Measurements from ENCODE around the gene MOB2. TPM values are rescaled to one million over a fixed set of nuclear protein-coding genes. Genes with fewer than 3 reads are reported as not detected.
A peak's percentile ranks its signal among the peaks of the same experiment; 100 is the strongest.

Gene MOB2, protein sequence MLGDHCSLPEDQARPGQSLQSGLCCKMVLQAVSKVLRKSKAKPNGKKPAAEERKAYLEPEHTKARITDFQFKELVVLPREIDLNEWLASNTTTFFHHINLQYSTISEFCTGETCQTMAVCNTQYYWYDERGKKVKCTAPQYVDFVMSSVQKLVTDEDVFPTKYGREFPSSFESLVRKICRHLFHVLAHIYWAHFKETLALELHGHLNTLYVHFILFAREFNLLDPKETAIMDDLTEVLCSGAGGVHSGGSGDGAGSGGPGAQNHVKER
- 100 to 1,000 TPM in 1 of 4 donors, 10 to 100 TPM in 3; 63.8 to 104 (median 95.8) TPM for total RNA-seq

DNA sequence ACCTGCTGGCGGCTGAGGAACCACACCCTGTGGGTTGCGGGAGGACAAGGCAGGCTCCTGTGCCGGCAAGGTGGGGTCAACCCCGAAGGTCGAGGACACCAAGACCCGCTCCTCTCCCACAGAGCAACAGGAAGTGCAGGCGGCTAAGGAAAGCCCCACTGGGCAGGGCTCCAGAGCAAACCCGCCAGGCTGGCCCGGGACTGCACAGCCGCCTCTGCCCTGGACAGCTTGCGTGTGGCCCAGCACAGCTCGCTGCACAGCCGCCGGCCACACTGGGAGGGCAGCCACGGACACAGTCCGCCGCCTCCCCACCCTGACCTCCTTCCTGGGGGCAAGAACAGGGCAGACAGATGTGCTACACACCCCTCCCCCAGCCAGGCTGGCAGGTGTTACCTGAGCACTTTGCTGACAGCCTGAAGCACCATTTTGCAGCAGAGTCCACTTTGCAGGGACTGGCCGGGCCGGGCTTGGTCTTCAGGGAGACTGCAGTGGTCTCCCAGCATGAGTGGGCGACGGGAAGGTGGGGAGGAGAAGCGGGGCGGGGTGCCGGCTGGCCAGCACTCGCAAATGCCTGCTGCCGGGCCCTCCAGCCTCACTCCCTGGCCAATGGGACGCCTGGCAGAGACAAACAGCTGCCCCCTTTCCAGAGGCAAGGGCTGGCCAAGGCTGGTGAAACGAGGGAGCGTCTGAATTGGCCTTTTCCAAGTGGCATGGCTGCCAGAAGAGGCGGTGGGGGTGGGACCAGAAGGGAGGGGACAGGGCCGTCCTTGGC is at the start of gene MOB2:
Gene MOB2 (minus strand): TSS at position 726 of the 772 bp plus-strand sequence. CDS start 223 bp downstream, at position 503.
- TF ChIP-seq, protein P1, sequence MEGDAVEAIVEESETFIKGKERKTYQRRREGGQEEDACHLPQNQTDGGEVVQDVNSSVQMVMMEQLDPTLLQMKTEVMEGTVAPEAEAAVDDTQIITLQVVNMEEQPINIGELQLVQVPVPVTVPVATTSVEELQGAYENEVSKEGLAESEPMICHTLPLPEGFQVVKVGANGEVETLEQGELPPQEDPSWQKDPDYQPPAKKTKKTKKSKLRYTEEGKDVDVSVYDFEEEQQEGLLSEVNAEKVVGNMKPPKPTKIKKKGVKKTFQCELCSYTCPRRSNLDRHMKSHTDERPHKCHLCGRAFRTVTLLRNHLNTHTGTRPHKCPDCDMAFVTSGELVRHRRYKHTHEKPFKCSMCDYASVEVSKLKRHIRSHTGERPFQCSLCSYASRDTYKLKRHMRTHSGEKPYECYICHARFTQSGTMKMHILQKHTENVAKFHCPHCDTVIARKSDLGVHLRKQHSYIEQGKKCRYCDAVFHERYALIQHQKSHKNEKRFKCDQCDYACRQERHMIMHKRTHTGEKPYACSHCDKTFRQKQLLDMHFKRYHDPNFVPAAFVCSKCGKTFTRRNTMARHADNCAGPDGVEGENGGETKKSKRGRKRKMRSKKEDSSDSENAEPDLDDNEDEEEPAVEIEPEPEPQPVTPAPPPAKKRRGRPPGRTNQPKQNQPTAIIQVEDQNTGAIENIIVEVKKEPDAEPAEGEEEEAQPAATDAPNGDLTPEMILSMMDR (IDR thresholded peaks at IDR 0.05) = no peak
- no peak for TF ChIP-seq POLR2A (IDR thresholded peaks at IDR 0.05)
- no peak for TF ChIP-seq EP300 (IDR thresholded peaks at IDR 0.05)
- no peak for TF ChIP-seq POLR2AphosphoS5 (IDR thresholded peaks at IDR 0.05)
- 53% methylated on average over 14 of the region's 31 CpGs for WGBS
- peak within 1 kb of the TSS; percentile 51 for H3K27ac ChIP-seq
- DNase-seq (ENCODE audit: low spot score in 2 of 2) = peak in 1 of 2 donors; percentile 66
- no peaks in the 10 kb centered on the region for H3K9me3 ChIP-seq
- H3K4me1 ChIP-seq = peaks cover 68% of the 10 kb centered on the region
- peak within 1 kb of the TSS; percentile 28 for H3K4me3 ChIP-seq
- peaks cover 3% of the 10 kb centered on the region for H3K36me3 ChIP-seq
- H3K27me3 ChIP-seq = no peaks in the 10 kb centered on the region

DNA sequence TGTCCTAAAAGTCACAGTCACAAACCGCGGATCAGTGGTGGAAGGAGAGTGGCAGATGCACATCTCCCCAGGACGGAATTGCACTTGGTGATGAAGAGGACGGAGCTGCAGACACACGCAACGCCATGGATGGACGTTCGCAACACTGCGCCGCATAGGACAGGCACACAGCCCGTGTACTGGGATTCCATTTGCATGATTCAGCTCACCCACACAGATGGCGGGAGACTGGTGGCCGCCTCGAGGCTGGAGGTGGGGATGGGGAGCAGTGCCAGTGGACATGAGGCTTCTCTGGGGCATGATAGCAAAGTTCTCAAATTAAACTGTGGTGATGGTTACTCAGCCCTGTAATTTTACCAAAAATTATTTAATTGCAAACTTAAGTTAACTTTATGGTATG is 48.1 kb upstream of the MOB2 start:
- H3K4me1 ChIP-seq = peaks cover 75% of the 10 kb centered on the region
- no peak overlapping the region for H3K27ac ChIP-seq

DNA sequence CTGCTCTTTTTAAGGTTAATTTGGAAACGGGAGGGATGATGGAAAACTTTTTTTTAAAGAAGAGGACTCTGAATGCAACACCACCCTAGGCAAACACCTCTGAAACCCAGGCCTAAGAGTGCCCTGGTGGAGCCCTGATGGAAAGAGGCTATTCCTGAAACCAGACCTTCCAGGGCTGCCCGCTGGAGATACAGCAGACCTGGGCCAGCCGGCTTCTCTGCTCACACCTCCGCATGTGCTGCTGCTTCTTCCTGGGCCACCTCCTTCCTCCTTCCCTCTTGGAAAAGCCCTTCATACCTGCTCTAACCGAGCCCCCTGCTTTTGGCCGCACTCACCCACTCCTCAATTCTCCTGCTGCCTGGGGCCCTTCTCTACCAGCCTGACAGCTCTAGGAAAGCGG is 47.6 kb upstream of the MOB2 start:
- H3K27me3 ChIP-seq = no peaks in the 10 kb centered on the region
- peaks cover 80% of the 10 kb centered on the region for H3K4me1 ChIP-seq
- no peak overlapping the region for H3K4me3 ChIP-seq
- WGBS = 72% methylated on average over 6 of the region's 7 CpGs
- no peak overlapping the region for H3K27ac ChIP-seq
- TF ChIP-seq POLR2AphosphoS5 (IDR thresholded peaks at IDR 0.05) (no peak), POLR2A (IDR thresholded peaks at IDR 0.05) (no peak), EP300 (IDR thresholded peaks at IDR 0.05) (no peak)
- TF ChIP-seq, protein P1 (IDR thresholded peaks at IDR 0.05) = no peak
- no peaks in the 10 kb centered on the region for H3K9me3 ChIP-seq
- DNase-seq (ENCODE audit: low spot score in 2 of 2) = no peak
- peaks cover 3% of the 10 kb centered on the region for H3K36me3 ChIP-seq

More for the DNA sequence above, 48.1 kb upstream of the MOB2 start:
- TF ChIP-seq EP300 (IDR thresholded peaks at IDR 0.05) (no peak), POLR2AphosphoS5 (IDR thresholded peaks at IDR 0.05) (no peak), POLR2A (IDR thresholded peaks at IDR 0.05) (no peak)
- TF ChIP-seq, protein P1 (IDR thresholded peaks at IDR 0.05) = no peak
- 67% methylated on average over 14 of the region's 14 CpGs for WGBS
- Histone ChIP-seq H3K27me3 (no peaks in the 10 kb centered on the region), H3K36me3 (peaks cover 3% of the 10 kb centered on the region), H3K4me3 (no peak overlapping the region), H3K9me3 (no peaks in the 10 kb centered on the region)
- DNase-seq (ENCODE audit: low spot score in 2 of 2) = no peak

DNA sequence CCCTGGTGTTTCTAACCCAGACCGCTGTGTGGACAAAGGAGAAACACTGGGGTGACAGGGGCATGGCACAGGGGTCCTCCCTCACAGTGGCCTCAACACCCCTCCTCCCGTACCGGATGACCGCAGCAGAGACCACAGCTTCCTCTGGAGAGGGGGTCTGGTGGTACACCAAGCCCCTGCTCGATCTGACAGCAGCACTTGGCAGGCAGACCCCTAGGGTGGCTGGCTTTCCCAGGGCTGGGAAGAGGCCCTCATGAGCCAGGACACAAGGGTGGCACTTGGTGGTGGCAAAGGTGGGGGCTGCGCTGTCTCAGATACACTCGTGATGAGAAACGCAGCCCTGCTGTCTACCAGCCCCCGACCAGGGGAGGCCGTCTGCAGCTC is 46.8 kb upstream of the MOB2 start:
- WGBS = 78% methylated on average over 4 of the region's 10 CpGs
- H3K27me3 ChIP-seq = no peaks in the 10 kb centered on the region
- no peak for DNase-seq (ENCODE audit: low spot score in 2 of 2)
- TF ChIP-seq POLR2AphosphoS5 (IDR thresholded peaks at IDR 0.05) (no peak), POLR2A (IDR thresholded peaks at IDR 0.05) (no peak)
- TF ChIP-seq, protein P1 (IDR thresholded peaks at IDR 0.05) = no peak
- H3K36me3 ChIP-seq = peaks cover 3% of the 10 kb centered on the region
- H3K27ac ChIP-seq = peak overlapping the region; percentile 83
- no peaks in the 10 kb centered on the region for H3K9me3 ChIP-seq
- H3K4me1 ChIP-seq = peaks cover 89% of the 10 kb centered on the region
- peak overlapping the region; percentile 5 for H3K4me3 ChIP-seq

Measured in suprapubic skin (tissue), 4 donors.